ENCODE measurements around the gene MYH9.
A peak's percentile ranks its signal among the peaks of the same experiment; 100 is the strongest.

The MYH9 gene

GRCh38 chr22:36303874-36304273 is 83.9 kb downstream of the MYH9 start:
- Histone ChIP-seq H3K36me3 (peaks cover 100% of the 10 kb centered on the region in 11 experiments), H3K4me2 (peak overlapping the region in 2 of 11 experiments; percentile 2 to 20; a peak in 2 of 22 replicates), H4K20me1 (peaks cover 25 to 100% (median 100%) of the 10 kb centered on the region in 11 experiments; a peak in 21 of 22 replicates), H3K27me3 (no peaks in the 10 kb centered on the region), H3K4me1 (peaks cover 0 to 78% (median 49%) of the 10 kb centered on the region in 10 experiments; a peak in 16 of 20 replicates), H3K9ac (0 out of 22 replicates have a peak overlapping the region, but pooled peaks of 2 of the 11 experiments have one; percentile 9 to 37), H3K4me3 (no peak overlapping the region), H3K9me3 (replicated peaks in 1 of 11) (peaks cover 0 to 6% (median 0%) of the 10 kb centered on the region in 11 experiments; a peak in 2 of 22 replicates), H3K27ac (no peak overlapping the region)
- no peak for TF ChIP-seq Cebpa-rat (IDR thresholded peaks at IDR 0.05)

- peaks cover 100% of the 10 kb centered on the region in 11 experiments for H3K36me3 ChIP-seq
- peaks cover 0 to 76% (median 50%) of the 10 kb centered on the region in 10 experiments; a peak in 16 of 20 replicates for H3K4me1 ChIP-seq
- peak overlapping the region in 2 of 11 experiments; percentile 17 to 36; a peak in 4 of 22 replicates for H3K9ac ChIP-seq
- TF ChIP-seq Cebpa-rat (IDR thresholded peaks at IDR 0.05) = no peak
- H3K9me3 ChIP-seq (replicated peaks in 1 of 11) = peaks cover 0 to 14% (median 0%) of the 10 kb centered on the region in 11 experiments; a peak in 3 of 22 replicates
- no peak overlapping the region for H3K4me3 ChIP-seq
- H4K20me1 ChIP-seq = peaks cover 25 to 100% (median 100%) of the 10 kb centered on the region in 11 experiments; a peak in 21 of 22 replicates
- H3K27me3 ChIP-seq = no peaks in the 10 kb centered on the region
- H3K27ac ChIP-seq = peak overlapping the region in 3 of 11 experiments; percentile 5 to 13 (median 8); a peak in 2 of 22 replicates
- H3K4me2 ChIP-seq = peak overlapping the region in 4 of 11 experiments; percentile 5 to 90 (median 58); a peak in 4 of 22 replicates
Measured at GRCh38 chr22:36303115-36303467, 84.7 kb downstream of the MYH9 start.

- Histone ChIP-seq H3K9me3 (replicated peaks in 1 of 11) (peaks cover 0 to 17% (median 0%) of the 10 kb centered on the region in 11 experiments; a peak in 5 of 22 replicates), H3K27me3 (no peaks in the 10 kb centered on the region), H3K27ac (peak overlapping the region in 3 of 11 experiments; percentile 5 to 13 (median 8); a peak in 3 of 22 replicates), H3K4me3 (no peak overlapping the region), H3K4me1 (peaks cover 0 to 76% (median 50%) of the 10 kb centered on the region in 10 experiments; a peak in 16 of 20 replicates), H3K4me2 (peak overlapping the region in 8 of 11 experiments; percentile 5 to 91 (median 64); a peak in 12 of 22 replicates), H3K36me3 (peaks cover 100% of the 10 kb centered on the region in 11 experiments), H3K9ac (peak overlapping the region in 6 of 11 experiments; percentile 4 to 36 (median 18); a peak in 5 of 22 replicates), H4K20me1 (peaks cover 25 to 100% (median 100%) of the 10 kb centered on the region in 11 experiments; a peak in 21 of 22 replicates)
- no peak for TF ChIP-seq Cebpa-rat (IDR thresholded peaks at IDR 0.05)
Measured at GRCh38 chr22:36302439-36303114, 85.2 kb downstream of the MYH9 start.

GRCh38 chr22:36301851-36302250 is 85.9 kb downstream of the MYH9 start:
- 0 out of 22 replicates have a peak overlapping the region, but pooled peaks of 2 of the 11 experiments have one; percentile 5 to 29 for H3K27ac ChIP-seq
- no peak overlapping the region for H3K4me3 ChIP-seq
- peak overlapping the region in 7 of 11 experiments; percentile 14 to 91 (median 74); a peak in 14 of 22 replicates for H3K4me2 ChIP-seq
- H3K4me1 ChIP-seq = peaks cover 0 to 76% (median 50%) of the 10 kb centered on the region in 10 experiments; a peak in 16 of 20 replicates
- peak overlapping the region in 3 of 11 experiments; percentile 4 to 36 (median 31); a peak in 1 of 22 replicates for H3K9ac ChIP-seq
- H3K27me3 ChIP-seq = no peaks in the 10 kb centered on the region
- no peak for TF ChIP-seq Cebpa-rat (IDR thresholded peaks at IDR 0.05)
- H4K20me1 ChIP-seq = peaks cover 25 to 100% (median 100%) of the 10 kb centered on the region in 11 experiments; a peak in 21 of 22 replicates
- peaks cover 100% of the 10 kb centered on the region in 11 experiments for H3K36me3 ChIP-seq
- peaks cover 0 to 24% (median 2%) of the 10 kb centered on the region in 11 experiments; a peak in 11 of 22 replicates for H3K9me3 ChIP-seq (replicated peaks in 1 of 11)

- H3K27me3 ChIP-seq = no peaks in the 10 kb centered on the region
- no peak for TF ChIP-seq Cebpa-rat (IDR thresholded peaks at IDR 0.05)
- 0 out of 22 replicates have a peak overlapping the region, but pooled peaks of 3 of the 11 experiments have one; percentile 31 to 70 (median 36) for H3K9ac ChIP-seq
- 0 out of 22 replicates have a peak overlapping the region, but pooled peaks of 1 of the 11 experiments have one; percentile 29 for H3K27ac ChIP-seq
- peaks cover 25 to 100% (median 100%) of the 10 kb centered on the region in 11 experiments; a peak in 21 of 22 replicates for H4K20me1 ChIP-seq
- peak overlapping the region in 7 of 11 experiments; percentile 29 to 91 (median 90); a peak in 14 of 22 replicates for H3K4me2 ChIP-seq
- peaks cover 0 to 28% (median 6%) of the 10 kb centered on the region in 11 experiments; a peak in 12 of 22 replicates for H3K9me3 ChIP-seq (replicated peaks in 1 of 11)
- peaks cover 100% of the 10 kb centered on the region in 11 experiments for H3K36me3 ChIP-seq
- no peak overlapping the region for H3K4me3 ChIP-seq
- H3K4me1 ChIP-seq = peaks cover 0 to 73% (median 50%) of the 10 kb centered on the region in 10 experiments; a peak in 16 of 20 replicates
Measured at GRCh38 chr22:36301384-36301828, 86.4 kb downstream of the MYH9 start.

- Histone ChIP-seq H3K27ac (peak overlapping the region in 7 of 11 experiments; percentile 24 to 64 (median 42); a peak in 11 of 22 replicates), H3K4me1 (peaks cover 0 to 65% (median 50%) of the 10 kb centered on the region in 10 experiments; a peak in 16 of 20 replicates), H3K9ac (peak overlapping the region in 7 of 11 experiments; percentile 6 to 70 (median 65); a peak in 14 of 22 replicates), H3K4me2 (peak overlapping the region in 7 of 11 experiments; percentile 29 to 91 (median 90); a peak in 14 of 22 replicates), H3K36me3 (peaks cover 100% of the 10 kb centered on the region in 11 experiments), H3K9me3 (replicated peaks in 1 of 11) (peaks cover 0 to 34% (median 14%) of the 10 kb centered on the region in 11 experiments; a peak in 16 of 22 replicates), H4K20me1 (peaks cover 20 to 100% (median 99%) of the 10 kb centered on the region in 11 experiments; a peak in 21 of 22 replicates), H3K27me3 (no peaks in the 10 kb centered on the region), H3K4me3 (peak overlapping the region in 1 of 10 experiments; percentile 11; a peak in 2 of 20 replicates)
- no peak for TF ChIP-seq Cebpa-rat (IDR thresholded peaks at IDR 0.05)
Measured at GRCh38 chr22:36300396-36301212, 87.2 kb downstream of the MYH9 start.

GRCh38 chr22:36299911-36300310 is 87.9 kb downstream of the MYH9 start:
- Histone ChIP-seq H3K9me3 (replicated peaks in 1 of 11) (peaks cover 0 to 41% (median 21%) of the 10 kb centered on the region in 11 experiments; a peak in 17 of 22 replicates), H3K9ac (peak overlapping the region in 7 of 11 experiments; percentile 6 to 70 (median 65); a peak in 13 of 22 replicates), H3K4me1 (peaks cover 0 to 58% (median 50%) of the 10 kb centered on the region in 10 experiments; a peak in 16 of 20 replicates), H3K4me2 (peak overlapping the region in 7 of 11 experiments; percentile 15 to 91 (median 90); a peak in 13 of 22 replicates), H3K36me3 (peaks cover 100% of the 10 kb centered on the region in 11 experiments), H3K27ac (peak overlapping the region in 7 of 11 experiments; percentile 24 to 64 (median 42); a peak in 11 of 22 replicates), H3K27me3 (no peaks in the 10 kb centered on the region), H3K4me3 (peak overlapping the region in 1 of 10 experiments; percentile 11; a peak in 3 of 20 replicates), H4K20me1 (peaks cover 20 to 100% (median 99%) of the 10 kb centered on the region in 11 experiments; a peak in 21 of 22 replicates)
- no peak for TF ChIP-seq Cebpa-rat (IDR thresholded peaks at IDR 0.05)

All from BLaER1 treated with 17β-estradiol and CSF1 and Interleukin-3, amounts not matched to agents 10 nM and 100 nM (cell line).